Dermis blood vessel endothelial cell (primary cell): Measurements from ENCODE around the gene ZNF708. TPM values are rescaled to one million over a fixed set of nuclear protein-coding genes. Genes with fewer than 3 reads are reported as not detected.
"Not testable (repeated sequence)": the region's sequence is repeated elsewhere in the genome, so short reads cannot be mapped to it uniquely, and the experiment has no call there.

ENCODE experiments used
- DNase-seq: peaks from one replicate; pipeline ENCODE4 v3.0.0; 2010
- total RNA-seq: library from RNA; depleted of rRNA; stranded (reverse); fragments of >200 nt; gene quantifications from 2 replicates; pipeline ENCODE4 v1.2.3, GENCODE V29; 2014

ZNF708 gene
- total RNA-seq, 1 donor from 2014 or later: 9.7 TPM

- not testable (repeated sequence) for DNase-seq
Observed at GRCh38 chr19:21259421-21260124, 69.6 kb downstream of the ZNF708 start.

- DNase-seq: no peak
Observed at GRCh38 chr19:21256722-21257121, 72.5 kb downstream of the ZNF708 start.

Other genes with a start within 250 kb of the ZNF708 start
- 10.7 and 13.6 TPM in 2 replicates for gene ZNF714, start 247.2 kb downstream of the ZNF708 start, total RNA-seq
- gene ZNF431, start 187.4 kb downstream of the ZNF708 start, total RNA-seq: 6.5 and 6.6 TPM in 2 replicates
- gene ZNF738, start 29.6 kb upstream of the ZNF708 start, total RNA-seq: 4.1 and 4.8 TPM in 2 replicates
- gene ZNF493, start 67.7 kb upstream of the ZNF708 start, total RNA-seq: 10.8 and 11.9 TPM in 2 replicates
- 3.4 and 4.1 TPM in 2 replicates for gene ZNF429, start 176.2 kb upstream of the ZNF708 start, total RNA-seq